Panc1 (cell line): Measurements from ENCODE around the gene IL34. TPM values are rescaled to one million over a fixed set of nuclear protein-coding genes. Genes with fewer than 3 reads are reported as not detected.

ENCODE experiments used
- ATAC-seq: fragments of 200-7000 bp; cut with Tn5 transposase; 2 replicates; pipeline ENCODE4 v1.9.1; 2020; ENCODE audit warnings: mild to moderate bottlenecking, moderate library complexity
- BruUV-seq: library from RNA; stranded (reverse); fragments of 400-500 nt; replicated peaks from 2 replicates; lab custom pipeline; 2021; lab: Mats Ljungman, UMichigan
- CTCF ChIA-PET: fragments of 300-600 bp; sonication (Branson Sonifier 250); formaldehyde crosslinking; loops from one replicate; lab custom pipeline; 2022; ENCODE audit warnings: antibody characterized with exemption; lab: Charles Lee
- POLR2A ChIA-PET: fragments of 300-600 bp; sonication (Branson Sonifier 250); formaldehyde crosslinking; loops from one replicate; lab custom pipeline; 2022; ENCODE audit warnings: antibody characterized with exemption; lab: Charles Lee
- DNase-seq: peaks from one replicate; pipeline ENCODE4 v3.0.0-alpha.2; 2010; ENCODE audit warnings: low read depth, low spot score
- H3K27ac ChIP-seq: 2 replicates; pipeline ENCODE4 v1.5.1; 2011; ENCODE audit warnings: mild to moderate bottlenecking, low read length, inconsistent platforms
- H3K27me3 ChIP-seq: fragments of 200-500 bp; sonication (Bioruptor generic); 2 replicates; pipeline ENCODE4 v1.6.0; 2014; ENCODE audit warnings: low read length, inconsistent platforms; ENCODE audit not compliant: control insufficient read depth, insufficient read depth
- H3K36me3 ChIP-seq: fragments of 200-500 bp; sonication (Bioruptor generic); 2 replicates; pipeline ENCODE4 v1.5.1; 2014; ENCODE audit warnings: inconsistent platforms, mild to moderate bottlenecking, low read length, moderate library complexity; ENCODE audit not compliant: control insufficient read depth, insufficient read depth
- H3K4me1 ChIP-seq: 2 replicates; pipeline ENCODE4 v1.5.1; 2011; ENCODE audit warnings: inconsistent platforms, mild to moderate bottlenecking, low read length, moderate library complexity; ENCODE audit not compliant: control insufficient read depth, insufficient read depth
- H3K4me3 ChIP-seq, 2 experiments: 2 replicates each; pipeline ENCODE4 v1.5.1; 2011 to 2012; ENCODE audit warnings: low read depth in 2 of 2, low read length in 2 of 2, mild to moderate bottlenecking in 2 of 2, inconsistent platforms in 1 of 2, moderate library complexity in 1 of 2
- H3K9me3 ChIP-seq: fragments of 200-500 bp; sonication (Bioruptor generic); 2 replicates; pipeline ENCODE4 v1.5.1; 2014; ENCODE audit warnings: low read depth, mild to moderate bottlenecking, inconsistent platforms, low read length, moderate library complexity; ENCODE audit not compliant: control insufficient read depth, insufficient read depth
- CTCF ChIP-seq: fragments of 450-650 bp; IDR thresholded peaks from 2 replicates; pipeline ENCODE4 v1.5.1; 2017; ENCODE audit warnings: mild to moderate bottlenecking
- POLR2AphosphoS5 ChIP-seq: IDR thresholded peaks from 2 replicates; pipeline ENCODE4 v1.6.1; 2012; ENCODE audit warnings: mild to moderate bottlenecking, low read depth, low read length, moderate library complexity
- REST ChIP-seq, 2 experiments: IDR thresholded peaks; 2 replicates each; pipeline ENCODE4 v1.6.1; 2011 to 2012; ENCODE audit warnings: low read depth in 2 of 2, control low read depth in 1 of 2, low read length in 1 of 2, mild to moderate bottlenecking in 1 of 2, moderate library complexity in 1 of 2; ENCODE audit not compliant: insufficient read depth in 1 of 2
- SIN3A ChIP-seq: IDR thresholded peaks from 2 replicates; pipeline ENCODE4 v1.6.1; 2012; ENCODE audit warnings: low read depth, mild to moderate bottlenecking, low read length, moderate library complexity, borderline replicate concordance; ENCODE audit not compliant: insufficient read depth
- TCF7L2 ChIP-seq: IDR thresholded peaks from 2 replicates; pipeline ENCODE4 v1.6.1; 2011; ENCODE audit warnings: mild to moderate bottlenecking, low read depth, low read length, inconsistent platforms
- in situ Hi-C: cut with HindIII; loops from 2 replicates; pipeline ENCODE4 v1.10.0; 2016; ENCODE audit warnings: low sequenced_read_pairs, low pct_unique_long_range_greater_than_20kb
- intact Hi-C: fragments of 100-400 bp; cut with micrococcal nuclease; formaldehyde crosslinking; loops from one replicate; pipeline ENCODE4 v1.10.0; 2022; ENCODE audit not compliant: unreplicated experiment
- total RNA-seq: library from RNA; stranded (reverse); gene quantifications from one replicate; pipeline ENCODE4 v1.2.1, GENCODE V29; 2021; ENCODE audit not compliant: unreplicated experiment

IL34 gene
- total RNA-seq, 1 experiment from 2014 or later: 5.8 TPM

- Histone ChIP-seq H3K36me3 (no peaks in the 10 kb centered on the region), H3K27me3 (no peaks in the 10 kb centered on the region), H3K27ac (no peak overlapping the region), H3K4me3 (no peak overlapping the region), H3K9me3 (no peaks in the 10 kb centered on the region), H3K4me1 (0 out of 2 replicates have a peak, but pooled peaks cover 3% of the 10 kb centered on the region)
- intact Hi-C loops: no loop called here
- DNase-seq: no peak
- TF ChIP-seq SIN3A (no peak), CTCF (no peak), TCF7L2 (no peak), POLR2AphosphoS5 (no peak), REST (IDR thresholded peaks at IDR 0.05; ENCODE audit: insufficient read depth in 1 of 2, low read depth in 2 of 2, low read length in 1 of 2) (no peak)
- ATAC-seq: no peak
- ChIA-PET POLR2A (no interaction called here), CTCF (interaction anchor here (0.9 kb wide), 1 partner anchor 14 kb away, joined by 3 read pairs; no protein-coding TSS in a partner anchor)
- no TSS peak for BruUV-seq
- in situ Hi-C loops: no loop called here
These were observed 34.5 kb upstream of the IL34 start for GRCh38 chr16:70611785-70612303.

DNA sequence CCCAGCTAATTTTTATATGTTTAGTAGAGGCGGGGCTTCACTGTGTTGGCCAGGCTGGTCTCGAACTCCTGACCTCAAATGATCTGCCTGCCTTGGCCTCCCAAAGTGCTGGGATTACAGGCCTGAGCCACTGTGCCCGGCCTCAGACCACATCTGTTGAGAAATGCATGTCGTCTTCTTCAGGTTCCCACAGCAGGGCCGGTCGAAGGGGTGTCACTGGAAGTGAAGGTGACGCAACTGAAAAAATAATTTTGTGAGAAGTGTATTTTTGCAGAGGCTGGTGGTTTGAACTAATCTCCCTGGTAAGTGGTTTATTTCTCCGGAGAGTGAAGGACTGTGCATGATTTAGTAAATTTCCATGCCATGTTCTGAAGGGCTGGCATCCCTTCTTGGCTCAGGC, 33.4 kb upstream of the IL34 start:
- TF ChIP-seq POLR2AphosphoS5 (no peak), TCF7L2 (no peak), SIN3A (no peak), REST (IDR thresholded peaks at IDR 0.05; ENCODE audit: insufficient read depth in 1 of 2, low read depth in 2 of 2, low read length in 1 of 2) (no peak), CTCF (no peak)
- ChIA-PET POLR2A (interaction anchor here (0.6 kb wide), 1 partner anchor 22 kb away, joined by 13 read pairs; no protein-coding TSS in a partner anchor), CTCF (no interaction called here)
- ATAC-seq: no peak
- intact Hi-C loops: no loop called here
- no TSS peak for BruUV-seq
- H3K36me3 ChIP-seq: no peaks in the 10 kb centered on the region
- no peaks in the 10 kb centered on the region for H3K9me3 ChIP-seq
- in situ Hi-C loops: no loop called here
- no peak overlapping the region for H3K4me3 ChIP-seq
- H3K4me1 ChIP-seq: 0 out of 2 replicates have a peak, but pooled peaks cover 3% of the 10 kb centered on the region
- no peaks in the 10 kb centered on the region for H3K27me3 ChIP-seq
- DNase-seq: no peak
- no peak overlapping the region; the same call in 1 of the 2 replicates for H3K27ac ChIP-seq
